ENCODE results near the gene MPRIP. TPM values are rescaled to one million over a fixed set of nuclear protein-coding genes. Genes with fewer than 3 reads are reported as not detected.

Gene MPRIP
- total RNA-seq, 1 donor from 2014 or later: 345 TPM

DNA sequence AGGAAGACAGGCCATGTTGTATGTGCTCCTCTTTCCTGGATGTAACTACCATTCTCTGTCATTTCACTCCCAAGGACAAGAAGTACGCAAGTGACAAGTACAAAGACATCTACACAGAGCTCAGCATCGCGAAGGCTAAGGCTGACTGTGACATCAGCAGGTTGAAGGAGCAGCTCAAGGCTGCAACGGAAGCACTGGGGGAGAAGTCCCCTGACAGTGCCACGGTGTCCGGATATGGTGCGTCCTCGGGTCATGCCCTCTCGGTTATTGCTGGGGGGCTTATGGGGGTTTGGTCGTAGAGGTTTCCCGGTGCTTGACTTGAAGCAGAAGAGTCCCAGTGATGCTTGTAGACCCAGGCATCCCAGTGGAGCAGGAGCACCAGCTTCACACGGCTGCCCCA is 134.9 kb downstream of the MPRIP start:
- peaks cover 57% of the 10 kb centered on the region for H3K36me3 Mint-ChIP-seq (ENCODE audit: low read depth)
- peaks cover 23% of the 10 kb centered on the region for H3K4me1 Mint-ChIP-seq (ENCODE audit: low read depth)
- no peaks in the 10 kb centered on the region for H3K9me3 Mint-ChIP-seq (ENCODE audit: low read depth)
- TF ChIP-seq, protein P1, sequence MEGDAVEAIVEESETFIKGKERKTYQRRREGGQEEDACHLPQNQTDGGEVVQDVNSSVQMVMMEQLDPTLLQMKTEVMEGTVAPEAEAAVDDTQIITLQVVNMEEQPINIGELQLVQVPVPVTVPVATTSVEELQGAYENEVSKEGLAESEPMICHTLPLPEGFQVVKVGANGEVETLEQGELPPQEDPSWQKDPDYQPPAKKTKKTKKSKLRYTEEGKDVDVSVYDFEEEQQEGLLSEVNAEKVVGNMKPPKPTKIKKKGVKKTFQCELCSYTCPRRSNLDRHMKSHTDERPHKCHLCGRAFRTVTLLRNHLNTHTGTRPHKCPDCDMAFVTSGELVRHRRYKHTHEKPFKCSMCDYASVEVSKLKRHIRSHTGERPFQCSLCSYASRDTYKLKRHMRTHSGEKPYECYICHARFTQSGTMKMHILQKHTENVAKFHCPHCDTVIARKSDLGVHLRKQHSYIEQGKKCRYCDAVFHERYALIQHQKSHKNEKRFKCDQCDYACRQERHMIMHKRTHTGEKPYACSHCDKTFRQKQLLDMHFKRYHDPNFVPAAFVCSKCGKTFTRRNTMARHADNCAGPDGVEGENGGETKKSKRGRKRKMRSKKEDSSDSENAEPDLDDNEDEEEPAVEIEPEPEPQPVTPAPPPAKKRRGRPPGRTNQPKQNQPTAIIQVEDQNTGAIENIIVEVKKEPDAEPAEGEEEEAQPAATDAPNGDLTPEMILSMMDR (IDR thresholded peaks at IDR 0.05): no peak
- H3K27ac Mint-ChIP-seq (ENCODE audit: unreplicated experiment): no peak overlapping the region
- no peaks in the 10 kb centered on the region for H3K27me3 Mint-ChIP-seq (ENCODE audit: low read depth)
- no peak overlapping the region for H3K4me3 Mint-ChIP-seq (ENCODE audit: unreplicated experiment)
- no peak for DNase-seq (ENCODE audit: low spot score)

DNA sequence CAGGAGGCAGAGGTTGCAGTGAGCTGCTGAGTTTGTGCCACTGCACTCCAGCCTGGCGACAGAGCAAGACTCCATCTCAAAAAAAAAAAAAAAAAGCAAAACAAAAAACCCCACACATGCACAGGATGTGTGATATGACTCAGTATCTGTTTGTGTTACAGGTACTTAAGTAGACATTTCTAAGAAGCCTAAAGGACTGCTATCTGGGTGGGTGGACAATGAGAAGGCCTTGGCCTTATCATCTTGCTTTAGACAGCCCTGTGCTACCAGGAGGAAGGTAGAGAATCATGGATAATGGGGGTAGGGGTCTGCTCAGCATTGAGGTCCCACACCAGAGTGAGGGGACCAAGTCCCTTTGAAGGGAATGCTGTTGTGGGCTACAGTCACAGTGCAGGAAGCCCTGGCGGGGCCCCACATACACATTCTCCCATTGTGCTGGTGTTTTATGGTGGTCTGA is 137.1 kb downstream of the MPRIP start:
- peaks cover 25% of the 10 kb centered on the region for H3K4me1 Mint-ChIP-seq (ENCODE audit: low read depth)
- no peak overlapping the region for H3K4me3 Mint-ChIP-seq (ENCODE audit: unreplicated experiment)
- TF ChIP-seq, protein P1 (IDR thresholded peaks at IDR 0.05): no peak
- H3K9me3 Mint-ChIP-seq (ENCODE audit: low read depth): no peaks in the 10 kb centered on the region
- DNase-seq (ENCODE audit: low spot score): no peak
- H3K27me3 Mint-ChIP-seq (ENCODE audit: low read depth): no peaks in the 10 kb centered on the region
- peak overlapping the region; percentile 17 for H3K27ac Mint-ChIP-seq (ENCODE audit: unreplicated experiment)
- H3K36me3 Mint-ChIP-seq (ENCODE audit: low read depth): peaks cover 48% of the 10 kb centered on the region

DNA sequence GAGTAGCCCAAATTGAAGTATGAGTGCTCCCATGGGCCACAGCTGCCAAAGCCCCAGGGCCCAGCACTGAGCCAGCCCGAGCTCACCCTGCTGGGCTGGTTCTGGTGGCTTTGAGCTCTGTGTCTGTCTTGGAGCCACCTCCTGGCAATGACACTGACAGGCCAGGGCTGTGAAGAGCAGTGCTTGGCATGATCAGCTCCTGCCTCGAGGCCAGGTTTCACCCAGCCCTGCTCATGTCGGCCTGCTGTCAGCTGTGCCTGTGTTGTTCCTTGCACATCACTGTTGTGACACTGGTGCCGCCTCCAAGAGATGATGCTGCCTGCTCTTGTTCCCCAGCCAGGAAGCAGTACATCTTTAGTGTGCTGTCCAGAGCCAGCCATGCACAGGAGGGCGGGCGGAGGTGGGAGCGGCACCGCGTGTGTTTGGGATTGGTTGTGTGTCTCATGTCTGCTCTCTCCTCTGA is 137.9 kb downstream of the MPRIP start:
- Mint-ChIP-seq H3K36me3 (ENCODE audit: low read depth) (peaks cover 49% of the 10 kb centered on the region), H3K27me3 (ENCODE audit: low read depth) (no peaks in the 10 kb centered on the region), H3K4me1 (ENCODE audit: low read depth) (peaks cover 25% of the 10 kb centered on the region), H3K9me3 (ENCODE audit: low read depth) (no peaks in the 10 kb centered on the region), H3K27ac (ENCODE audit: unreplicated experiment) (peak overlapping the region; percentile 38), H3K4me3 (ENCODE audit: unreplicated experiment) (no peak overlapping the region)
- no peak for DNase-seq (ENCODE audit: low spot score)
- TF ChIP-seq, protein P1 (IDR thresholded peaks at IDR 0.05): no peak

DNA sequence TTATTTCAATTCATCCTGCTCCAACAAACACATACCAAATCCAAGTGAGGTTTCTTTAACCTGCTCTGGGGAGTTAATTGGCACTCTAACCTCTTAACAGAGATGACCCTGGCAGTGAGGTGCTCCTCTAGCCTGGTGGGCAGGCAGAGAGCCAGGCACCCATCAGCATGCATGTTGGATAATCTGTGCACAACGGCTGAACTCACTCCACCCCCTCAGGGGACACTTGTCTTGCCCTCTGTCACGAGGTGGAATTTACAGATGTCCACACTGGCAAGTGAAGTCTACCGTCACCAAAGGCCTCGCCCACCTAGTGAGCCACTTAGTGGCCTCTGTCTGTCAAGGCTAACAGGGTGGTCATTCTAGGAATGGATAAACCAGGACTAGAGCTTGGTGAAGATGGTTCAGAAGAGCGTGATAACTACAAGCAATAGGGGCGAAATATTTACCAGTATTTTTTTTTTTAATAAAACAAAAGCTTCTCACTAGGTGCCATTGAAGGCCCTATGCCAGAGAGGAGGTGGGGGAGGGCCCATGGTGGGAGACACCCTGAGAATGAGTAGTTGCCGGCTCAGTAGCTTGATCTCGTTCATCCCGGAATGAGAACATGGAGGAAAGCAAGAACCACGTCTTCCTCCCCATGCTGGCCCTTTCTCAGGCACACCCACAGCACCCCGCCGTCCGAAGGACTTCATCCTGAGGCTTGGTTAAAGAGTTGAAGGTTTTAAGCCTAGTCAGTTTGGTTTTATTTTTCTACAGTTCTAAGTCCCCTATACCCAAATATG is 138.7 kb downstream of the MPRIP start:
- Mint-ChIP-seq H3K36me3 (ENCODE audit: low read depth) (peaks cover 54% of the 10 kb centered on the region), H3K4me3 (ENCODE audit: unreplicated experiment) (no peak overlapping the region), H3K9me3 (ENCODE audit: low read depth) (no peaks in the 10 kb centered on the region), H3K27me3 (ENCODE audit: low read depth) (no peaks in the 10 kb centered on the region), H3K4me1 (ENCODE audit: low read depth) (peaks cover 30% of the 10 kb centered on the region), H3K27ac (ENCODE audit: unreplicated experiment) (peak overlapping the region; percentile 38)
- TF ChIP-seq, protein P1 (IDR thresholded peaks at IDR 0.05): no peak
- DNase-seq (ENCODE audit: low spot score): no peak

DNA sequence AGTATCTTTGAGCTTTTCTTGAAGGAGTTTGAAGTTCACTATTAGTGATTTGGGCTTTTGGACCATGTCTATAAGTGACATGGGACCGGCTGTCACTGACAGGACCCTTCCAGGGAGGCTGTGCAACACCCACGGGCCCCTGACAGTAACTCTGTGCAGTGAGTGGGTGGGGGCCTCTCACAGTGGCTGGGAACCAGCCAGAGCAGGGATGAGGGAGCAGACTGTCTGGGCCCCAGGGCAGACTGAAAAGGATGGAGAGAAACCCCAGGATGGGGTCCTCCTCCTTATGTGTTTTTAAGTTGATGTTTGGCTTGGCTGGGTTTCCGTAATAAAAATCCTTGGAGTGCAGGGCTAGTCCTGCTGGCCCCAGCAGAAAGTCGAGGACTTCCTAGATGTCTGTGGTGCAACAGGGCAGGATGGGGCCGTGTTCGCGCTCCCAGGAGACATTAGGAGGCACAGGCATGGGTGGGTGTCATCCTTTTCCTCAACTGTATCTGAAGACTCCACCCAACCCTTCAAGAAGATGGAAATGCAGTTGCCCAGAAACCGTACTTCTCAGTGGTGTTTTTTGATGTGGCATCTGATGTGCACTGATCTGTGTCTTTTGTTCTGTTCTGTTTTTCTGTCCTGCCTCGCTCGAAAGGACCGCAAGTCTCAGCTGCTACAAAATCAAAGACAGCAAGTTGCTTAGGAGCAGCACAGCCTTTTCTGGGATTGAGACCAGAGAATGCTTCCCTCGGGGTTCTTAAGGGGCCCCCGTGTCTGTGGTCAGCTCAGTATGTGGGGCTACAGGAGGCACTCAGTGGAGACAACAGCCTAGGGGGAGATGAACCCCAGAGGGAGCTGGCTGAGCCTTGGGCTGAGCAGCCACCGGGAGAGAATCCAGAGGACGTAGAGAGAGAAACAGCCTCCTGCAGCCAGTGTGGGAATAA is 139.7 kb downstream of the MPRIP start:
- no peak for DNase-seq (ENCODE audit: low spot score)
- Mint-ChIP-seq H3K4me3 (ENCODE audit: unreplicated experiment) (no peak overlapping the region), H3K36me3 (ENCODE audit: low read depth) (peaks cover 47% of the 10 kb centered on the region), H3K9me3 (ENCODE audit: low read depth) (no peaks in the 10 kb centered on the region), H3K27ac (ENCODE audit: unreplicated experiment) (peak overlapping the region; percentile 71), H3K4me1 (ENCODE audit: low read depth) (peaks cover 40% of the 10 kb centered on the region), H3K27me3 (ENCODE audit: low read depth) (no peaks in the 10 kb centered on the region)
- TF ChIP-seq, protein P1 (IDR thresholded peaks at IDR 0.05): no peak

Measured in chondrocyte (in vitro differentiated cells).